ENCODE data around the gene OXNAD1.

The OXNAD1 gene

GRCh38 chr3:16264708-16265454 lies at the start of gene OXNAD1, which contains the start of gene DPH3:
Gene OXNAD1, plus strand, starts transcription at chr3:16265212. Its CDS starts 5,741 bp downstream, at chr3:16270953.
Gene DPH3, minus strand, starts transcription at chr3:16264943. Its CDS starts 67 bp downstream, at chr3:16264876.
- DNase-seq: peak; percentile 98

- DNase-seq: no peak
Observed at GRCh38 chr3:16216373-16216935, 48.6 kb upstream of the OXNAD1 start.

- no peak for DNase-seq
Observed at GRCh38 chr3:16219777-16220176, 45.2 kb upstream of the OXNAD1 start.

- no peak for DNase-seq
Observed at GRCh38 chr3:16221990-16222389, 43.0 kb upstream of the OXNAD1 start.

- DNase-seq: no peak
Observed at GRCh38 chr3:16222547-16222946, 42.5 kb upstream of the OXNAD1 start.

GRCh38 chr3:16224325-16224724 lies 40.7 kb upstream of the OXNAD1 start:
- DNase-seq: no peak

GRCh38 chr3:16227566-16227965 lies 37.4 kb upstream of the OXNAD1 start:
- DNase-seq: no peak

GRCh38 chr3:16229681-16230080 lies 35.3 kb upstream of the OXNAD1 start:
- no peak for DNase-seq

GRCh38 chr3:16231983-16232382 lies 33.0 kb upstream of the OXNAD1 start:
- no peak for DNase-seq

- DNase-seq: no peak
Observed at GRCh38 chr3:16233806-16234205, 31.2 kb upstream of the OXNAD1 start.

- DNase-seq: no peak
Observed at GRCh38 chr3:16234281-16234680, 30.7 kb upstream of the OXNAD1 start.

- DNase-seq: no peak
Observed at GRCh38 chr3:16236030-16236639, 28.9 kb upstream of the OXNAD1 start.

- no peak for DNase-seq
Observed at GRCh38 chr3:16236856-16237393, 28.1 kb upstream of the OXNAD1 start.

GRCh38 chr3:16239086-16239770 lies 25.8 kb upstream of the OXNAD1 start:
- no peak for DNase-seq

GRCh38 chr3:16239780-16240179 lies 25.2 kb upstream of the OXNAD1 start:
- DNase-seq: no peak

GRCh38 chr3:16240229-16241023 lies 24.6 kb upstream of the OXNAD1 start:
- DNase-seq: no peak

GRCh38 chr3:16241225-16241624 lies 23.8 kb upstream of the OXNAD1 start:
- DNase-seq: no peak

- no peak for DNase-seq
Observed at GRCh38 chr3:16242177-16242576, 22.8 kb upstream of the OXNAD1 start.

- DNase-seq: no peak
Observed at GRCh38 chr3:16243706-16244490, 21.1 kb upstream of the OXNAD1 start.

GRCh38 chr3:16245609-16246008 lies 19.4 kb upstream of the OXNAD1 start:
- no peak for DNase-seq

GRCh38 chr3:16247282-16248061 lies 17.5 kb upstream of the OXNAD1 start:
- DNase-seq: peak; percentile 68
